ENCODE results near the gene KLF15. TPM values are rescaled to one million over a fixed set of nuclear protein-coding genes. Genes with fewer than 3 reads are reported as not detected.

Gene KLF15
- total and polyA plus RNA-seq, 2 donors (not counting 1 experiment from before 2014, with no cell fraction given) = 0.10 to 2.2 TPM

- no peak overlapping the region for H2AFZ ChIP-seq (ENCODE audit: insufficient read depth, low read depth, low read length, poor library complexity, severe bottlenecking)
- H3K4me2 ChIP-seq (replicated peaks; ENCODE audit: low read depth, low read length, poor library complexity, severe bottlenecking) = no peak overlapping the region
- H3K9me3 ChIP-seq (ENCODE audit: control extremely low read depth in 1 of 3, control insufficient read depth in 2 of 3, insufficient read depth in 1 of 3, low read length in 2 of 3) = peaks cover 0 to 22% (median 7%) of the 10 kb centered on the region in 3 donors
- no peak for ATAC-seq (ENCODE audit: low read depth)
- H3K4me1 Mint-ChIP-seq = no peaks in the 10 kb centered on the region
- TF ChIP-seq, protein P1, sequence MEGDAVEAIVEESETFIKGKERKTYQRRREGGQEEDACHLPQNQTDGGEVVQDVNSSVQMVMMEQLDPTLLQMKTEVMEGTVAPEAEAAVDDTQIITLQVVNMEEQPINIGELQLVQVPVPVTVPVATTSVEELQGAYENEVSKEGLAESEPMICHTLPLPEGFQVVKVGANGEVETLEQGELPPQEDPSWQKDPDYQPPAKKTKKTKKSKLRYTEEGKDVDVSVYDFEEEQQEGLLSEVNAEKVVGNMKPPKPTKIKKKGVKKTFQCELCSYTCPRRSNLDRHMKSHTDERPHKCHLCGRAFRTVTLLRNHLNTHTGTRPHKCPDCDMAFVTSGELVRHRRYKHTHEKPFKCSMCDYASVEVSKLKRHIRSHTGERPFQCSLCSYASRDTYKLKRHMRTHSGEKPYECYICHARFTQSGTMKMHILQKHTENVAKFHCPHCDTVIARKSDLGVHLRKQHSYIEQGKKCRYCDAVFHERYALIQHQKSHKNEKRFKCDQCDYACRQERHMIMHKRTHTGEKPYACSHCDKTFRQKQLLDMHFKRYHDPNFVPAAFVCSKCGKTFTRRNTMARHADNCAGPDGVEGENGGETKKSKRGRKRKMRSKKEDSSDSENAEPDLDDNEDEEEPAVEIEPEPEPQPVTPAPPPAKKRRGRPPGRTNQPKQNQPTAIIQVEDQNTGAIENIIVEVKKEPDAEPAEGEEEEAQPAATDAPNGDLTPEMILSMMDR (IDR thresholded peaks at IDR 0.05) = no peak
- TF ChIP-seq EZH2 (IDR thresholded peaks at IDR 0.05; ENCODE audit: borderline replicate concordance, insufficient read depth, low read depth, low read length, poor library complexity, severe bottlenecking) = no peak
- no peak overlapping the region for H3K9ac ChIP-seq (ENCODE audit: low read length)
- peaks cover 5% of the 10 kb centered on the region for H3K27me3 Mint-ChIP-seq
- no peaks in the 10 kb centered on the region for H3K79me2 ChIP-seq (ENCODE audit: control insufficient read depth, insufficient read depth, low read length)
- CTCF ChIA-PET = no interaction called here
- intact Hi-C loops (cut with micrococcal nuclease) = no loop called here
- POLR2A ChIA-PET = no interaction called here
- peaks cover 9% of the 10 kb centered on the region for H3K9me3 Mint-ChIP-seq (ENCODE audit: insufficient read depth)
- H3K36me3 ChIP-seq (replicated peaks in 1 of 2; ENCODE audit: control extremely low read depth in 1 of 2, control insufficient read depth in 1 of 2, extremely low read depth in 1 of 2, insufficient read depth in 2 of 2, low read length in 1 of 2) = no peaks in the 10 kb centered on the region
- H3K27ac ChIP-seq (ENCODE audit: low read length in 2 of 2) = no peak overlapping the region
- DNase-seq = no peak
- H3K27me3 ChIP-seq (replicated peaks in 1 of 4; ENCODE audit: control extremely low read depth in 1 of 4, control insufficient read depth in 3 of 4, insufficient read depth in 4 of 4, low read length in 3 of 4) = peaks cover 0 to 4% (median 0%) of the 10 kb centered on the region in 4 experiments
- no peaks in the 10 kb centered on the region for H4K20me1 ChIP-seq (ENCODE audit: control insufficient read depth, insufficient read depth, low read length, poor library complexity, severe bottlenecking)
- no peaks in the 10 kb centered on the region for H3K4me1 ChIP-seq (ENCODE audit: control insufficient read depth in 2 of 2, insufficient read depth in 2 of 2, low read length in 2 of 2)
- no peak overlapping the region for H3K27ac Mint-ChIP-seq
- no peak overlapping the region for H3K4me3 ChIP-seq (ENCODE audit: control extremely low read depth in 1 of 5, extremely low read depth in 1 of 5, insufficient read depth in 1 of 5, low read depth in 2 of 5, low read length in 4 of 5)
- H3K4me3 Mint-ChIP-seq = no peak overlapping the region
These were observed 53.9 kb downstream of the KLF15 start for GRCh38 chr3:126303272-126303671.

- H3K9ac ChIP-seq (ENCODE audit: low read length) = no peak overlapping the region
- no peak overlapping the region for H2AFZ ChIP-seq (ENCODE audit: insufficient read depth, low read depth, low read length, poor library complexity, severe bottlenecking)
- Mint-ChIP-seq H3K27me3 (no peaks in the 10 kb centered on the region), H3K4me3 (no peak overlapping the region), H3K9me3 (ENCODE audit: insufficient read depth) (peaks cover 9% of the 10 kb centered on the region), H3K27ac (no peak overlapping the region), H3K4me1 (no peaks in the 10 kb centered on the region)
- WGBS (ENCODE audit: insufficient coverage) = 95% methylated on average over 14 of the region's 15 CpGs
- no peaks in the 10 kb centered on the region for H3K79me2 ChIP-seq (ENCODE audit: control insufficient read depth, insufficient read depth, low read length)
- POLR2A ChIA-PET = no interaction called here
- CTCF ChIA-PET = no interaction called here
- H3K27ac ChIP-seq (ENCODE audit: low read length in 2 of 2) = no peak overlapping the region
- H3K4me1 ChIP-seq (ENCODE audit: control insufficient read depth in 2 of 2, insufficient read depth in 2 of 2, low read length in 2 of 2) = no peaks in the 10 kb centered on the region
- H3K4me3 ChIP-seq (ENCODE audit: control extremely low read depth in 1 of 5, extremely low read depth in 1 of 5, insufficient read depth in 1 of 5, low read depth in 2 of 5, low read length in 4 of 5) = no peak overlapping the region
- H3K9me3 ChIP-seq (ENCODE audit: control extremely low read depth in 1 of 3, control insufficient read depth in 2 of 3, insufficient read depth in 1 of 3, low read length in 2 of 3) = peaks cover 0 to 18% (median 7%) of the 10 kb centered on the region in 3 donors
- TF ChIP-seq EZH2 (IDR thresholded peaks at IDR 0.05; ENCODE audit: borderline replicate concordance, insufficient read depth, low read depth, low read length, poor library complexity, severe bottlenecking) = no peak
- TF ChIP-seq, protein P1 (IDR thresholded peaks at IDR 0.05) = no peak
- peaks cover 0 to 4% (median 0%) of the 10 kb centered on the region in 4 experiments for H3K27me3 ChIP-seq (replicated peaks in 1 of 4; ENCODE audit: control extremely low read depth in 1 of 4, control insufficient read depth in 3 of 4, insufficient read depth in 4 of 4, low read length in 3 of 4)
- ATAC-seq (ENCODE audit: low read depth) (no peak), DNase-seq (no peak)
- no peaks in the 10 kb centered on the region for H4K20me1 ChIP-seq (ENCODE audit: control insufficient read depth, insufficient read depth, low read length, poor library complexity, severe bottlenecking)
- intact Hi-C loops (cut with micrococcal nuclease) = no loop called here
- no peak overlapping the region for H3K4me2 ChIP-seq (replicated peaks; ENCODE audit: low read depth, low read length, poor library complexity, severe bottlenecking)
- H3K36me3 ChIP-seq (replicated peaks in 1 of 2; ENCODE audit: control extremely low read depth in 1 of 2, control insufficient read depth in 1 of 2, extremely low read depth in 1 of 2, insufficient read depth in 2 of 2, low read length in 1 of 2) = no peaks in the 10 kb centered on the region
These were observed 56.3 kb downstream of the KLF15 start for GRCh38 chr3:126300761-126301481.

All from B cell (primary cell).